T-helper 1 cell (primary cell): ENCODE measurements around the gene RGS21.

Experiments used
- DNase-seq, 5 donors: peaks; one replicate each; pipeline ENCODE4 v3.0.0-alpha.2; 2012 to 2020

Gene RGS21

DNA sequence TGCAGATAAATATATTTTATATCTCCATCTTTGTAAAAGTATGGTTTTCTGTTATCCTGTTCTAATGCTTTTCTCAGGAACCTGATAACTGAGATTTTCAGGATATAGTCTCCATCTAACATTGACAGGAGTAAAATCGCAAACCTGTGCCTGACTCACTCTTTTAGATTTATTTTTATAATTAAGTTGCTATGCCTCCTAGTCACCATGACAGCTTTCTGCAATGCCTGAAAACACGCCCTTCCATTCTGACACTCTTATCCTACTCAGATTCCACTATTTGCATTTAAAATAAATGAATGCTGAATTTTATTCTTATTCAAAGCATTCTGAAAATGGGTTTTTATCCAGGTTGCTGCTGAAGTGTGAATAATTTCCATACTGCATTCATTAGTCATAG is 62.8 kb downstream of the RGS21 start:
- DNase-seq: no peak

- no peak for DNase-seq
Measured at GRCh38 chr1:192382758-192383157, 66.0 kb downstream of the RGS21 start.

GRCh38 chr1:192386051-192386650 is 69.4 kb downstream of the RGS21 start:
- DNase-seq: no peak

GRCh38 chr1:192395211-192395610 is 78.4 kb downstream of the RGS21 start:
- no peak for DNase-seq

- DNase-seq: no peak
Measured at GRCh38 chr1:192395895-192396294, 79.1 kb downstream of the RGS21 start.

- DNase-seq: no peak
Measured at GRCh38 chr1:192399161-192399560, 82.4 kb downstream of the RGS21 start.

GRCh38 chr1:192401825-192402224 is 85.0 kb downstream of the RGS21 start:
- DNase-seq: no peak

- DNase-seq: no peak
Measured at GRCh38 chr1:192402571-192402970, 85.8 kb downstream of the RGS21 start.

- no peak for DNase-seq
Measured at GRCh38 chr1:192407206-192407605, 90.4 kb downstream of the RGS21 start.
